ENCODE data around the gene CCDC57.

Gene CCDC57

GRCh38 chr17:82242698-82242976 lies 30.0 kb upstream of the CCDC57 start:
- Histone ChIP-seq H3K4me1 (ENCODE audit: insufficient read depth, low read length) (no peaks in the 10 kb centered on the region), H3K27me3 (ENCODE audit: insufficient read depth, low read length) (no peaks in the 10 kb centered on the region), H3K36me3 (ENCODE audit: insufficient read depth, low read length) (peaks cover 72% of the 10 kb centered on the region), H3K9me3 (ENCODE audit: low read length) (no peaks in the 10 kb centered on the region), H2AFZ (ENCODE audit: low read depth, low read length) (no peak overlapping the region), H3K4me3 (ENCODE audit: low read length) (no peak overlapping the region)

DNA sequence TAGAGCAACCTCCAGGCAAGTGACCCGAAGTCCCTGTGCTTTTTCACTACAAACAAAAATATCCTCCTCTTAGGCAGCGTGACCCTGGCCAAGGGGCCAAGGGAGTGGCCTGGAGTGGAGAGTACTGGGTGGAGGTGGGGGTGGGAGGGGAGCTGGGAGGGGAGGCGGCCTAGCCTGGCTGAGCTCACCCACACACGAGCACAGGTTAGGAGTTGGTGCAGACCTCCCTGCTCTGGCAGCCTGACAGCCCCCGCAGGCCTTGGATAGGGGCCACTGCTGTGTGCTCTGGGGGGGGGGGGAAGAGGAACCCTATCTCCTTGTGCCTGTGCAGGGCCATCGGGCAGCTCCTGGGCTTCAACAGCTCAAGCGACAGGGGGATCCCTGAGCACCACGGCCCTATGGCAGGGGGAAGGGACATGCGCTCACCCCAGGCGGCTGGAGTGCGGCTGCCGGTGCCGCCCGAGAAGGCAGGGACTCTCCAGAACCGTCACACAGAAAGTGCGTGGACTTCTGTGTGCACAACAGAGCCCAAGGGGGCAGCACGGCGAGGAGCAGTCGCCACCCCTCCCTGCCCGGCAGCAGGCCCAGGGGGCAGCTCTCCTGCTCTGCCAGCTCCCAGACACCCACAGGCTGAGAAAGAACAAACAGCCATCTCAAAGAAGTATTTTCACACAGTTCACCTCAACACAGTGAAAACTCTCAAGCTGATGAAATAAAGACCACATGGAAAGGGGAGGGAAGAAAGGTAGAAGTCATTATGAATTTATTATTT lies 29.5 kb upstream of the CCDC57 start:
- H3K4me1 ChIP-seq (ENCODE audit: insufficient read depth, low read length), result no peaks in the 10 kb centered on the region
- no peak overlapping the region for H2AFZ ChIP-seq (ENCODE audit: low read depth, low read length)
- H3K36me3 ChIP-seq (ENCODE audit: insufficient read depth, low read length), result peaks cover 68% of the 10 kb centered on the region
- H3K27me3 ChIP-seq (ENCODE audit: insufficient read depth, low read length), result no peaks in the 10 kb centered on the region
- no peaks in the 10 kb centered on the region for H3K9me3 ChIP-seq (ENCODE audit: low read length)
- H3K4me3 ChIP-seq (ENCODE audit: low read length), result no peak overlapping the region

- H3K36me3 ChIP-seq (ENCODE audit: insufficient read depth, low read length), result peaks cover 60% of the 10 kb centered on the region
Measured at GRCh38 chr17:82241183-82241925, 28.7 kb upstream of the CCDC57 start.

DNA sequence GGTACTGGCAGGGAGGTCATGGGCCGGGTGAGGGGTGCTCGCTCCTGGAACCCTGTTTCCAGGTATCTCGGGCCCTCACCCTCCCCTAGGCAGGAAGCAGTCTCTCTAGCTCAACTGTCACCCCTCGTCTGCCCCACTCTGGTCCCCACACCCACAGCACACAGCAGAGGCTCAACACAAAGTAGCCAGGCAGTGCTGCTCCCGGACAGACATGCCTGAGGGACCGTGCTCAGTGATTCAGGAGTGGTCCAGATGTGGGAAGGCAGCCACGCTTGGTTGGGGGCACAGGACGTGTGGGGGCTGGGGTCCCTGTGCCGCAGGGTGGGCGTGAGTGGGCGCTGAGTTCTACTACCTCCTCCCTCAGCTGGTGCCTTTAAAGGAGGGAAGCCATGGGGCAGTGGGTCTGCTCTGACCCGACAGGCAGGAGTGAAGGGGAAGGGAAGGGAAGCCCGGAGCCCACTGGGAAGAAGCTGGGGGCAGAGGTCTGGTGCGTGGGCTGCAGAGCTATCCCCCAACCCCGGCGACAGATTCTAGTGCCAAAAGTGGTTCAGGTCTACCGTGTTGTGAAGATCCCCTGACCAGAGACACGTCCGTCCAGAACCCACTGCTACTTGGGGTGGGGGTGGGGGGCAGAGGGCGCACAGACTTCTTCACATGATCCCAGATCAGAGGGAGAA lies 28.0 kb upstream of the CCDC57 start:
- Histone ChIP-seq H3K4me1 (ENCODE audit: insufficient read depth, low read length) (no peaks in the 10 kb centered on the region), H3K36me3 (ENCODE audit: insufficient read depth, low read length) (peaks cover 53% of the 10 kb centered on the region), H3K9me3 (ENCODE audit: low read length) (no peaks in the 10 kb centered on the region), H3K4me3 (ENCODE audit: low read length) (no peak overlapping the region), H3K27me3 (ENCODE audit: insufficient read depth, low read length) (no peaks in the 10 kb centered on the region), H2AFZ (ENCODE audit: low read depth, low read length) (no peak overlapping the region)

More at GRCh38 chr17:82241183-82241925, 28.7 kb upstream of the CCDC57 start:
- H3K27me3 ChIP-seq (ENCODE audit: insufficient read depth, low read length), result no peaks in the 10 kb centered on the region
- no peak overlapping the region for H3K4me3 ChIP-seq (ENCODE audit: low read length)
- H3K4me1 ChIP-seq (ENCODE audit: insufficient read depth, low read length), result no peaks in the 10 kb centered on the region
- H2AFZ ChIP-seq (ENCODE audit: low read depth, low read length), result no peak overlapping the region
- H3K9me3 ChIP-seq (ENCODE audit: low read length), result no peaks in the 10 kb centered on the region

DNA sequence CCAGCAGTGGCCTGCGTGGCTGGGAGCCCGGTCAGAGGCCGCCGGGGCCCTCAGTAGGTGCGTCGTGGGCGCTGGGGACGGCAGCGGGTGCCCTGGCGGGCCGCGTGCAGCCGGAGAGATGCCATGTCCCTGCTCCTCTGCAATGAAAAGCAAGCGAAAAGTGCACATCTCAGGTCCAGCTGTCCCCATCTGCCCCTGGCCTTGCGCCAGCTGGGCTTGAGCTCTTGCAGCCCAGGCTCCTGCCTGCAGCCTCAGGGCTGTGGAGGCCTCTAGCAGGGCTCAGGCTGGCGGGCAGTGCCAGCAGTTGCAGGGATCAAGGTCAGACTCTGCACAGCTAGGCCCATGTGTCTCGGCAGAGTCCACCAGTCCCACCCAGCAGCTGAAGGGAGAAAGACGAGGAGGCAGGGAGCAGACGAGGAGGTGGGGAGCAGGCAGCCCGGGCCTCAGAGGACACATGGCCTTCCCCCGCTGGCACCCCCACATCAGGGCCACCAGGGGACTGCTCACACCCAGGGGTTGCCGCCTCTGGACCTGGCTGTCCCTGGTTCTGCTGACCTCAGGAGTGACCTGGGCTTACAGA lies 27.4 kb upstream of the CCDC57 start:
- Histone ChIP-seq H3K4me3 (ENCODE audit: low read length) (no peak overlapping the region), H3K36me3 (ENCODE audit: insufficient read depth, low read length) (peaks cover 47% of the 10 kb centered on the region), H3K9me3 (ENCODE audit: low read length) (no peaks in the 10 kb centered on the region), H3K27me3 (ENCODE audit: insufficient read depth, low read length) (no peaks in the 10 kb centered on the region), H2AFZ (ENCODE audit: low read depth, low read length) (no peak overlapping the region), H3K4me1 (ENCODE audit: insufficient read depth, low read length) (no peaks in the 10 kb centered on the region)

DNA sequence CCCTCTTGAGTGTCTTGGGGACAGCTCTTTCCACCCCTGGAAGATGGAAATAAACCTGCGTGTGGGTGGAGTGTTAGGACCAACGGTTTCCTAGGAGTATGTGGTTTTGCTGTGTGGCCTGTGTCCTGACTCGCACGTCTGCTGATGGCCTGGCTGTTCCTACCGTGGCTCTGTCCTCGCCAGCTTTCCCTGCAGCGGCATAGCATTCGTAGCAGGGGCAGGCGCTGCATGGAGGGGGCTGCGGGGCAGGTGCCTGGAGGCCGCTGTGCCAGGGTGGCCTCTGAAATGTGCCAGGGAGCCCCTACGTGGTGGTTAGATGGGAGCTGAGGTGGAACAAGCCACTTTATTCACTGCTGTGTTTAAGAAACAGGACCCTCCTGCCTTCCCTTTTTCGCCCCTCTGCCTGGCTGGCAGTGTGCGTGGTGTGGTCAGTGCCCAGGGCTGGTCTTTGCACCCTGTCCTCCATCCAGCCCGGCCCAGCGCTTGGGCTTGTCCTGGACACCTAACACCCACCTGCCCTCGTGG lies 26.8 kb upstream of the CCDC57 start:
- Histone ChIP-seq H3K4me3 (ENCODE audit: low read length) (no peak overlapping the region), H3K9me3 (ENCODE audit: low read length) (no peaks in the 10 kb centered on the region), H3K4me1 (ENCODE audit: insufficient read depth, low read length) (peaks cover 5% of the 10 kb centered on the region), H2AFZ (ENCODE audit: low read depth, low read length) (no peak overlapping the region), H3K27me3 (ENCODE audit: insufficient read depth, low read length) (no peaks in the 10 kb centered on the region), H3K36me3 (ENCODE audit: insufficient read depth, low read length) (peaks cover 41% of the 10 kb centered on the region)

GRCh38 chr17:82238472-82239201 lies 26.0 kb upstream of the CCDC57 start:
- no peaks in the 10 kb centered on the region for H3K9me3 ChIP-seq (ENCODE audit: low read length)
- no peak overlapping the region for H2AFZ ChIP-seq (ENCODE audit: low read depth, low read length)
- H3K4me3 ChIP-seq (ENCODE audit: low read length), result no peak overlapping the region
- H3K4me1 ChIP-seq (ENCODE audit: insufficient read depth, low read length), result peaks cover 7% of the 10 kb centered on the region
- peaks cover 34% of the 10 kb centered on the region for H3K36me3 ChIP-seq (ENCODE audit: insufficient read depth, low read length)
- H3K27me3 ChIP-seq (ENCODE audit: insufficient read depth, low read length), result no peaks in the 10 kb centered on the region

DNA sequence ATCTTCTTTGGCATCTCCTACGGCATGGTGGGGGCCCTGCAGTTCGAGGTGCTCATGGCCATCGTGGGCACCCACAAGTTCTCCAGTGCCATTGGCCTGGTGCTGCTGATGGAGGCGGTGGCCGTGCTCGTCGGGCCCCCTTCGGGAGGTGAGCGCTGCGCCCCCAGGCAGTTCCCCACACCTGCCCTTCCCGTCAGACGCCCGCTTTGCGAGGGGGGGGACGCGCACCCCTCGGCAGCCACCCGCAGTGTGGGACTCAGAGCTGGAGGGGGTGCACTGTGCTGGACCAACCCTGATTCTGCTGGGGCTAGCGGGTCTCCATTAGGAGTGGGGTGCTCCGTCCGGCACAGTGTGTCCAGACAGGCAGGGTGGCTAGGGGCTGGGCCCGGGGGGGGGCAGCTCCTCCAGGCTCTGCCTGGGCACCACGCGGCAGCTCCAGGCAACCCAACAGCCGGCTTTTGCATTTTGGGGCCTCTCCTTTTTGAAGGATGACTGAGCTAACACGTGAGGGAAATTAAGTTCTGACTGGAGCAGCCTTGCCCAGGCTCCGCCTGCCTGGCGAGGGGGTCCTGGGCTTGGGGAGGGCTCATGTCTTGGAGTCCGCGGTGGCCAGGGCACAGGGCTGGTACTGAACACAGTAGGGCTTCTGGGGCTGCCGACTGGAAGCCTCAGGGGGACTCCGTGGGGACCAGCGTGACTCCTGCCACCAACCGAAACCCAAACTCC lies 25.3 kb upstream of the CCDC57 start:
- H2AFZ ChIP-seq (ENCODE audit: low read depth, low read length), result no peak overlapping the region
- H3K36me3 ChIP-seq (ENCODE audit: insufficient read depth, low read length), result peaks cover 26% of the 10 kb centered on the region
- no peaks in the 10 kb centered on the region for H3K27me3 ChIP-seq (ENCODE audit: insufficient read depth, low read length)
- peaks cover 7% of the 10 kb centered on the region for H3K4me1 ChIP-seq (ENCODE audit: insufficient read depth, low read length)
- no peak overlapping the region for H3K4me3 ChIP-seq (ENCODE audit: low read length)
- H3K9me3 ChIP-seq (ENCODE audit: low read length), result no peaks in the 10 kb centered on the region

- H3K36me3 ChIP-seq (ENCODE audit: insufficient read depth, low read length), result peaks cover 20% of the 10 kb centered on the region
- no peaks in the 10 kb centered on the region for H3K27me3 ChIP-seq (ENCODE audit: insufficient read depth, low read length)
- no peaks in the 10 kb centered on the region for H3K9me3 ChIP-seq (ENCODE audit: low read length)
- H3K4me1 ChIP-seq (ENCODE audit: insufficient read depth, low read length), result peaks cover 7% of the 10 kb centered on the region
- no peak overlapping the region for H3K4me3 ChIP-seq (ENCODE audit: low read length)
- no peak overlapping the region for H2AFZ ChIP-seq (ENCODE audit: low read depth, low read length)
Measured at GRCh38 chr17:82237083-82237745, 24.6 kb upstream of the CCDC57 start.

- Histone ChIP-seq H3K27me3 (ENCODE audit: insufficient read depth, low read length) (no peaks in the 10 kb centered on the region), H2AFZ (ENCODE audit: low read depth, low read length) (no peak overlapping the region), H3K4me1 (ENCODE audit: insufficient read depth, low read length) (peaks cover 12% of the 10 kb centered on the region), H3K9me3 (ENCODE audit: low read length) (no peaks in the 10 kb centered on the region), H3K4me3 (ENCODE audit: low read length) (no peak overlapping the region), H3K36me3 (ENCODE audit: insufficient read depth, low read length) (peaks cover 14% of the 10 kb centered on the region)
Measured at GRCh38 chr17:82236142-82236971, 23.7 kb upstream of the CCDC57 start.

DNA sequence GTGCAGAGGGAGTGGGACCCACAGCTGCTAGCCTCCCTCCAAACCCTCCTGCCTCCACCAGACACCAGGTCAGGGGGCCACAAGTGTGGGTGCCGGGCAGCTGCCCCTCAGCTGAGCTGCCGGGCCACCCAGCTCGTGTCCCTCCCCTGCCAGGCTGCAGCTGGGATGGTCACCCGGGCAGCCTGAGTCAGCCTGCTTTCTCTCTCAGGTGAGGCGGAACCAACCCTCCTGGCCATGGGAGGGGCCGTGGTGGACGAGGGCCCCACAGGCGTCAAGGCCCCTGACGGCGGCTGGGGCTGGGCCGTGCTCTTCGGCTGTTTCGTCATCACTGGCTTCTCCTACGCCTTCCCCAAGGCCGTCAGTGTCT lies 23.1 kb upstream of the CCDC57 start:
- H2AFZ ChIP-seq (ENCODE audit: low read depth, low read length), result no peak overlapping the region
- H3K27me3 ChIP-seq (ENCODE audit: insufficient read depth, low read length), result peaks cover under 1% of the 10 kb centered on the region
- H3K4me1 ChIP-seq (ENCODE audit: insufficient read depth, low read length), result peaks cover 15% of the 10 kb centered on the region
- H3K4me3 ChIP-seq (ENCODE audit: low read length), result no peak overlapping the region
- no peaks in the 10 kb centered on the region for H3K9me3 ChIP-seq (ENCODE audit: low read length)
- peaks cover 12% of the 10 kb centered on the region for H3K36me3 ChIP-seq (ENCODE audit: insufficient read depth, low read length)

Data from neuron (in vitro differentiated cells).